IMR-90 (cell line): ENCODE results near the gene DNTT. TPM values are rescaled to one million over a fixed set of nuclear protein-coding genes. Genes with fewer than 3 reads are reported as not detected.

Experiments
- ATAC-seq: fragments of 200-7000 bp; cut with Tn5 transposase; 2 replicates; pipeline ENCODE4 v1.9.1; 2020; ENCODE audit warnings: low read depth, mild to moderate bottlenecking, moderate library complexity
- BruUV-seq: library from RNA; stranded (reverse); fragments of 400-500 nt; replicated peaks from 2 replicates; lab custom pipeline; 2021; lab: Mats Ljungman, UMichigan
- CTCF ChIA-PET: fragments of 300-600 bp; formaldehyde crosslinking; extraction: SDS; loops from one replicate; lab custom pipeline; 2021; ENCODE audit warnings: antibody characterized with exemption; lab: Yijun Ruan, JAX
- POLR2A ChIA-PET: fragments of 300-600 bp; sonication (Branson Sonifier 250); formaldehyde crosslinking; loops from one replicate; lab custom pipeline; 2022; ENCODE audit warnings: antibody characterized with exemption; ENCODE audit not compliant: unreplicated experiment; lab: Charles Lee
- DNase-seq: peaks from one replicate; pipeline ENCODE4 v3.0.0; 2013
- H2AFZ ChIP-seq: replicated peaks from 2 replicates; pipeline ENCODE3; 2013; ENCODE audit warnings: low read length, mild to moderate bottlenecking; ENCODE audit not compliant: poor library complexity
- H2AK5ac ChIP-seq: 2 replicates; pipeline ENCODE4 v1.6.1; 2013; ENCODE audit warnings: low read depth, low read length, inconsistent platforms
- H2AK9ac ChIP-seq: replicated peaks from 2 replicates; pipeline ENCODE3; 2013; ENCODE audit warnings: mild to moderate bottlenecking, low read depth, low read length, moderate library complexity; ENCODE audit not compliant: poor library complexity
- H2BK120ac ChIP-seq: 2 replicates; pipeline ENCODE4 v1.6.1; 2013; ENCODE audit warnings: low read depth, low read length, inconsistent platforms
- H2BK15ac ChIP-seq: 3 replicates; pipeline ENCODE4 v1.6.1; 2013; ENCODE audit warnings: low read depth, low read length, inconsistent platforms
- H2BK20ac ChIP-seq: 2 replicates; pipeline ENCODE4 v1.6.1; 2013; ENCODE audit warnings: low read depth, mild to moderate bottlenecking, inconsistent platforms, low read length, moderate library complexity
- H2BK5ac ChIP-seq: 2 replicates; pipeline ENCODE4 v1.6.1; 2013; ENCODE audit warnings: mild to moderate bottlenecking, low read depth, low read length, inconsistent platforms; ENCODE audit not compliant: poor library complexity, severe bottlenecking
- H3K14ac ChIP-seq: replicated peaks from 2 replicates; pipeline ENCODE4 v1.6.1; 2013; ENCODE audit warnings: low read depth, low read length, inconsistent platforms
- H3K18ac ChIP-seq: 2 replicates; pipeline ENCODE4 v1.6.1; 2013; ENCODE audit warnings: low read depth, low read length, control low read depth
- H3K23ac ChIP-seq: 2 replicates; pipeline ENCODE4 v1.6.1; 2013; ENCODE audit warnings: low read depth, low read length, inconsistent platforms
- H3K27ac ChIP-seq: 2 replicates; pipeline ENCODE4 v1.5.1; 2013; ENCODE audit warnings: mild to moderate bottlenecking, control low read depth, low read length; ENCODE audit not compliant: insufficient read depth
- H3K27me3 ChIP-seq: 2 replicates; pipeline ENCODE4 v1.6.1; 2013; ENCODE audit warnings: low read length; ENCODE audit not compliant: control insufficient read depth, insufficient read depth
- H3K36me3 ChIP-seq: 2 replicates; pipeline ENCODE4 v1.6.1; 2013; ENCODE audit warnings: low read length, mixed read lengths; ENCODE audit not compliant: control insufficient read depth, insufficient read depth
- H3K4ac ChIP-seq: 2 replicates; pipeline ENCODE4 v1.6.1; 2013; ENCODE audit warnings: low read depth, low read length, inconsistent platforms
- H3K4me1 ChIP-seq: 2 replicates; pipeline ENCODE4 v1.6.1; 2013; ENCODE audit warnings: low read length, mixed read lengths; ENCODE audit not compliant: control insufficient read depth, insufficient read depth
- H3K4me2 ChIP-seq: 2 replicates; pipeline ENCODE4 v1.6.1; 2013; ENCODE audit warnings: low read depth, mild to moderate bottlenecking, control low read depth, low read length, moderate library complexity
- H3K4me3 ChIP-seq: 2 replicates; pipeline ENCODE4 v1.5.1; 2013; ENCODE audit warnings: low read depth, mild to moderate bottlenecking, control low read depth, low read length, moderate library complexity; ENCODE audit not compliant: insufficient read depth
- H3K56ac ChIP-seq: 2 replicates; pipeline ENCODE4 v1.6.1; 2013; ENCODE audit warnings: low read length, inconsistent platforms; ENCODE audit not compliant: insufficient read depth; ENCODE audit errors: extremely low read depth
- H3K79me1 ChIP-seq, 2 experiments: 2 replicates each; pipeline ENCODE4 v1.6.1; 2013; ENCODE audit warnings: low read length in 2 of 2, inconsistent platforms in 1 of 2, low read depth in 1 of 2
- H3K9ac ChIP-seq: 2 replicates; pipeline ENCODE4 v1.6.1; 2013; ENCODE audit warnings: low read depth, low read length, control low read depth
- H3K9me1 ChIP-seq: 2 replicates; pipeline ENCODE4 v1.6.1; 2013; ENCODE audit warnings: low read length, inconsistent platforms; ENCODE audit not compliant: insufficient read depth
- H3K9me3 ChIP-seq: 2 replicates; pipeline ENCODE4 v1.6.1; 2013; ENCODE audit warnings: low read length; ENCODE audit not compliant: control insufficient read depth, insufficient read depth
- H4K20me1 ChIP-seq: 2 replicates; pipeline ENCODE4 v1.6.1; 2013; ENCODE audit warnings: low read length, inconsistent platforms; ENCODE audit not compliant: insufficient read depth
- H4K5ac ChIP-seq: 2 replicates; pipeline ENCODE4 v1.6.1; 2013; ENCODE audit warnings: mild to moderate bottlenecking, low read depth, low read length, control low read depth
- H4K8ac ChIP-seq, 2 experiments: 2 replicates each; pipeline ENCODE4 v1.6.1; 2013; ENCODE audit warnings: low read depth in 2 of 2, low read length in 2 of 2, control low read depth in 1 of 2, inconsistent platforms in 1 of 2
- H4K91ac ChIP-seq: 2 replicates; pipeline ENCODE4 v1.6.1; 2013; ENCODE audit warnings: low read depth, low read length, inconsistent platforms; ENCODE audit not compliant: insufficient read depth
- BHLHE40 ChIP-seq: fragments of 150-350 bp; IDR thresholded peaks from 2 replicates; pipeline ENCODE4 v1.6.1; 2016; ENCODE audit warnings: mild to moderate bottlenecking, low read depth, low read length
- CEBPB ChIP-seq: IDR thresholded peaks from 2 replicates; pipeline ENCODE4 v1.6.1; 2012; ENCODE audit warnings: low read depth, low read length, improper control_type of control experiment
- CHD1 ChIP-seq: IDR thresholded peaks from 2 replicates; pipeline ENCODE4 v1.6.1; 2012; ENCODE audit warnings: low read depth, low read length, improper control_type of control experiment
- CTCF ChIP-seq: conservative IDR thresholded peaks from 2 replicates; pipeline ENCODE4 v1.5.1; 2012; ENCODE audit warnings: mild to moderate bottlenecking, low read depth, low read length, improper control_type of control experiment
- ELK1 ChIP-seq: fragments of 150-350 bp; IDR thresholded peaks from 2 replicates; pipeline ENCODE4 v1.6.1; 2016; ENCODE audit warnings: low read depth, mild to moderate bottlenecking, low read length, moderate library complexity, borderline replicate concordance
- FOS ChIP-seq: fragments of 150-350 bp; IDR thresholded peaks from 2 replicates; pipeline ENCODE4 v1.6.1; 2016; ENCODE audit warnings: low read depth, low read length
- MAFK ChIP-seq: IDR thresholded peaks from 2 replicates; pipeline ENCODE4 v1.6.1; 2012; ENCODE audit warnings: low read depth, low read length, improper control_type of control experiment
- MAZ ChIP-seq: IDR thresholded peaks from 2 replicates; pipeline ENCODE4 v1.6.1; 2012; ENCODE audit warnings: low read depth, mild to moderate bottlenecking, low read length, improper control_type of control experiment, moderate library complexity, borderline replicate concordance
- MXI1 ChIP-seq: IDR thresholded peaks from 2 replicates; pipeline ENCODE4 v1.6.1; 2012; ENCODE audit warnings: low read depth, mild to moderate bottlenecking, low read length, moderate library complexity, borderline replicate concordance
- NFE2L2 ChIP-seq: fragments of 150-350 bp; IDR thresholded peaks from 2 replicates; pipeline ENCODE4 v1.6.1; 2016; ENCODE audit warnings: low read depth, mild to moderate bottlenecking, low read length
- POLR2A ChIP-seq: IDR thresholded peaks from 2 replicates; pipeline ENCODE4 v1.6.1; 2012; ENCODE audit warnings: mild to moderate bottlenecking, low read depth, low read length
- RAD21 ChIP-seq: IDR thresholded peaks from 2 replicates; pipeline ENCODE4 v1.6.1; 2012; ENCODE audit warnings: low read length, improper control_type of control experiment
- RCOR1 ChIP-seq: IDR thresholded peaks from 2 replicates; pipeline ENCODE4 v1.6.1; 2012; ENCODE audit warnings: mild to moderate bottlenecking, low read length, improper control_type of control experiment; ENCODE audit not compliant: insufficient replicate concordance
- RFX5 ChIP-seq: IDR thresholded peaks from 2 replicates; pipeline ENCODE4 v1.8.0; 2012; ENCODE audit warnings: low read depth, mild to moderate bottlenecking, low read length, moderate library complexity
- SMC3 ChIP-seq: fragments of 150-350 bp; IDR thresholded peaks from 2 replicates; pipeline ENCODE4 v1.6.1; 2016; ENCODE audit warnings: low read depth, mild to moderate bottlenecking, antibody characterized with exemption, low read length, moderate library complexity
- USF2 ChIP-seq: fragments of 150-350 bp; IDR thresholded peaks from 2 replicates; pipeline ENCODE4 v1.6.1; 2017; ENCODE audit warnings: mild to moderate bottlenecking, antibody characterized with exemption, low read length, low read depth
- whole genome bisulfite sequencing, 2 experiments: methylation state at CpG; one replicate each; pipeline versions ENCODE4 v1.1.5 to v1.1.7; 2013; ENCODE audit warnings: missing lambda C conversion rate in 2 of 2; ENCODE audit not compliant: insufficient read length in 1 of 2; ENCODE audit errors: extremely low coverage in 2 of 2; 5-methylcytosine and 5-hydroxymethylcytosine counted together
- dilution Hi-C: fragments of 300-500 bp; cut with HindIII; formaldehyde crosslinking; loops from one replicate; pipeline ENCODE4 v1.14.3; 2018; ENCODE audit warnings: low sequenced_read_pairs; ENCODE audit not compliant: unreplicated experiment
- in situ Hi-C: fragments of 300-500 bp; cut with MboI; formaldehyde crosslinking; loops from 3 replicates; pipeline ENCODE4 v1.14.3; 2019; ENCODE audit warnings: low sequenced_read_pairs, inconsistent platforms, mixed read lengths
- intact Hi-C: fragments of 100-400 bp; cut with micrococcal nuclease; formaldehyde crosslinking; loops from 2 replicates; pipeline ENCODE4 v1.10.0; 2022
- polyA plus RNA-seq, 3 experiments: library from polyadenylated mRNA; depleted of rRNA; stranded (reverse); fragments of >200 nt; gene quantifications; 2 replicates each; pipeline ENCODE4 v1.2.3, GENCODE V29; 2012; ENCODE audit warnings: low replicate concordance in 1 of 3
- total RNA-seq: library from RNA; depleted of rRNA; stranded (reverse); fragments of >200 nt; gene quantifications from 2 replicates; pipeline ENCODE4 v1.2.3, GENCODE V29; 2012

Gene DNTT
- total and polyA plus RNA-seq, 2 of the 4 experiments (the other 2 are of a cell fraction) = not detected

GRCh38 chr10:96279191-96279641, 25.0 kb upstream of the DNTT start:
- Histone ChIP-seq H2BK5ac (no peak overlapping the region), H4K8ac (no peak overlapping the region), H4K20me1 (no peaks in the 10 kb centered on the region), H3K4me2 (no peak overlapping the region), H3K9me3 (no peaks in the 10 kb centered on the region), H3K23ac (no peak overlapping the region), H3K9ac (no peak overlapping the region), H2BK15ac (no peak overlapping the region), H3K36me3 (no peaks in the 10 kb centered on the region), H2AFZ (no peak overlapping the region), H3K27me3 (no peaks in the 10 kb centered on the region), H3K4ac (no peak overlapping the region), H3K4me1 (no peaks in the 10 kb centered on the region), H3K4me3 (no peak overlapping the region), H4K91ac (no peak overlapping the region), H3K18ac (no peak overlapping the region), H2BK20ac (no peak overlapping the region), H3K79me1 (no peaks in the 10 kb centered on the region), H2AK5ac (no peak overlapping the region), H3K9me1 (no peaks in the 10 kb centered on the region), H3K14ac (no peak overlapping the region), H2BK120ac (no peak overlapping the region), H4K5ac (no peak overlapping the region), H3K27ac (no peak overlapping the region), H2AK9ac (no peak overlapping the region), H3K56ac (no peak overlapping the region)
- in situ Hi-C loops (no loop called here), dilution Hi-C loops (no loop called here), intact Hi-C loops (no loop called here)
- WGBS, 2 experiments = no CpG with 5 or more reads among the region's 3 CpGs
- DNase-seq (no peak), ATAC-seq (no peak)
- no peak for TF ChIP-seq RFX5
- no peak for TF ChIP-seq SMC3
- no peak for TF ChIP-seq USF2
- TF ChIP-seq CTCF = no peak
- TF ChIP-seq POLR2A = no peak
- TF ChIP-seq MAZ = no peak
- no peak for TF ChIP-seq MXI1
- no peak for TF ChIP-seq NFE2L2
- no peak for TF ChIP-seq CHD1
- TF ChIP-seq ELK1 = no peak
- TF ChIP-seq BHLHE40 = no peak
- TF ChIP-seq MAFK = no peak
- TF ChIP-seq FOS = no peak
- no peak for TF ChIP-seq RCOR1
- no peak for TF ChIP-seq CEBPB
- TF ChIP-seq RAD21 = no peak
- no TSS peak for BruUV-seq
- CTCF ChIA-PET = interaction anchor here (0.7 kb wide), 1 partner anchor 139 kb away, joined by 7 read pairs; no protein-coding TSS in a partner anchor
- POLR2A ChIA-PET = no interaction called here
